NCI-H2227 (cell line): Measurements from ENCODE around the gene MALRD1.

Experiments used
- DNase-seq: peaks from one replicate; lab custom pipeline; 2025; ENCODE audit not compliant: unreplicated experiment; lab: John Stamatoyannopoulos, UW

The MALRD1 gene

DNA sequence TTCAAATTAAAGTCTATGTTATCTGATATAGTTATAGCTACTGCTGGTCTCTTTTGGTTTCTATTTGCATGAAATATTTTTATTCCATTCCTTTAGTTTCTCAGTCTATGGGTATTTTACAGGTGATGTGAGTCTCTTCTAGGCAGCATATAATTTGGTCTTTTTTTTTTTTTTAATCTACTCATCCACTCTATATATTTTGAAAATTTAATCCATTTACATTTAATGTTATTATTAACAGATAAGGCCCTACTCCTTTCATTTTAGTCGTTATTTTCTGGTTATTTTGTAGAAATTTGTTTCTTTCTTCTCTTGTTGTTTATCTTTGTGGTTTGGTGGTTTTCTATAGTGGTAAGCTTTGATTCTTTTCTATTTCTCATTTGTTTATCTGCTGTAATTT, 58.8 kb downstream of the MALRD1 start:
- DNase-seq = no peak

DNA sequence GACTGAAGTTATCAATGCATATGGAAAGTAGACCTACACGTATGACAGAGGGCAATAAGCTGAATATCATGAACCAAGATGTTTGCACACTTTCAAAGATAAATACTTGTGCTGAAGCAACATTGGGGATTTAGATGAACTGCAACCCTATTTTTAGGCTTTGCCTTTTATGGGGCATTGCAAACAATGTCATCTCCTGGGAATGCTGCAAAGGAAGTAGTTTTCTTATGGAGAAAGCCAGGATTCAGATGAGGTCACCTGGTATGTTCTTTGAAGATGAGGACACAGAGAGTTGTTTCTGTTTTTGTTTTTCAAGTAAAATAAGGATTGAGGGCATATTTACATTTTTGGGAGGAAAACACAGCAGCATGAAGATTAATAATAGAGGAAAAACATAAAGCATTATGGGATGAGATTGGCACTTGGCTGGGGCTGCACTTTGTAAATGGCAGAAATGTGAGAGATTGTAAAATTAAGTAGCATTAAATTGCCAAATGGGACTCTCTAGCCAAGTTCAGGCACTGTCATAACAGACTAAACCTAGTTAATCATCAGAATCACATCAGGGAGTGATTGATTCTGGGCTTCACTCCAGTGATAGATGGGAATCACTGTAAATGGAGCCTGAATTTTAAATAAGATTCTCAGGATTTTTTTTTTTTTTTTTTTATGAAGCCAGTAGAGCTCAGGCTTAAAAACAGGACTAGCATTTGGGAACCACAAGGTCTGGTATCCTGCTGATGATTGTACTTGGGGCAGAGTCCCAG, 63.1 kb downstream of the MALRD1 start:
- no peak for DNase-seq

GRCh38 chr10:19117438-19117837, 68.8 kb downstream of the MALRD1 start:
- no peak for DNase-seq

GRCh38 chr10:19119191-19119590, 70.6 kb downstream of the MALRD1 start:
- no peak for DNase-seq

DNA sequence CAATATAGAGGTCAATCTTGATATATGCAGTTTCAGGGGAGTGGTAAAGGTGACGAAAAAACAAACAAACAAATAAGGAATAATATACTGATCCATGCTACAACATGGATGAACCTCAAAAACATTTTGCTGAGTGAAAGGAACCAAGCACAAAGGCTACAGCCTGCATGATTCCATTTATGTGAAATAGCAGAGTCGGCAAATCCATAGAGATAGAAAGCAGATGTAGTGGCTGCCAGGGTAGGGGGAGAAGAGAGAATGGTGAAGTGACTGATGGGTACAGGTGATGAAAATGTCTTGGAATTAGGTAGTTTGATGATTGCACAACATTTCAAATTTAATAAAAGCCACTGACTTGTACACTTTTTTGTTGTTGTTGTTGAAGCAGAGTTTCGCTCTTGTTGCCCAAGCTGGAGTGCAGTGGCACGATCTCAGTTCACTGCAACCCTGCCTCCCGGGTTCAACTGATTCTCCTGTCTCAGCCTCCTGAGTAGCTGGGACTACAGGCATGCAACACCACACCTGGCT, 71.8 kb downstream of the MALRD1 start:
- no peak for DNase-seq

DNA sequence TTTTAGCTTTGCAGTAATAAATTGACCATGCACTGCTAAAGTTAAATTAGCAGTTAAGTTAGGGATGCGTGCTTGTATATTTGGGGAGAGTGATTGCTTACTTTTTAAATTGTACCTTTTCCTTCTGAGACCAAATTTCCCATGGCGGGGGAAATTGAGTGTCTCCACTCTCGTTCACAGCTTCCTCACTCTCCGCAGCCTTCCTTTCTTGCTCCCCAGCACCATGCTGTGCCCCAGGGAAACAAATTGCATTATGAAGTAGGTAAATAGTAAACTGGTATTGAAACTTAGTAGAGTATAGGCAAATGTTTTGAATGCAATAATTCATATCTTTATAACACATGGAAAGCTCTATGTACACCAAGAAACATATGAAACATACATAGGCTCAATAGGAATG, 85.4 kb downstream of the MALRD1 start:
- no peak for DNase-seq

- no peak for DNase-seq
These were observed 94.4 kb downstream of the MALRD1 start for GRCh38 chr10:19142967-19143366.

DNA sequence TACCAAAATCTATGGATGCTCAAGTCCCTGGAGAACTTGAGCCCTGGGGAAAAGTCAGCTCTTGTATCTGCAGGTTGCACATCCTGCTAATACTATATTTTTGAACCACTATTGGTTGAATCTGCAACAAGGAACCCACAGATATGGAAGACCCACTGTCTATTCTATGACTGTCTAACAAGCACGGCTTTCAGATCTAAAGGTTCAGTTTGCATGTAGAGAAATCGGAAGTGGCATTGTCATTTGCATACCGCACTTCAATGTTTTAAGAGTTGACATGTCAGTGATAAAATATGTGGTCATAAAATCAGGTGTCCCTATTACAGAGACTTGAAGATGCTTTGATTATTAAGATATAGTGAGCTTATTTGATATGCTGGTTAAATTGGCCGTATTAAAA, 95.6 kb downstream of the MALRD1 start:
- DNase-seq = no peak

- no peak for DNase-seq
These were observed 105.8 kb downstream of the MALRD1 start for GRCh38 chr10:19154375-19154774.

DNA sequence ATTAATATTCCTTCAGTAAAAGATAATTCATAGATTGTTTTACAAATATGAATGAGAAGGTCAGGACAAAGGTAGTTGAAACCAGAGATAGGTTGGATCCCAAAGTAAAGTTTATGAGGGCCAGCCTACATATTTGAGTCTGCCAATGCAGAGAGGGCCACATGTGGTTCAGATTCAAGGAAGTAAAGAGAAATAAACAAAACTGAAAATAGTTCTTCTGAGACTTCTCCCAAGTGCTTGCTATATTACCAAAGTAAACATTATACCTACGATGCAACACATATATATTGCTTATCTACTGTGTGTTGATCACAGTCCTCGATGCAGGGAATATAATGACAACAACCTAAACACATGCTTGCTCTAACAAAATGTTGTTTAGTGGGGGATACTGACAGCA, 109.8 kb downstream of the MALRD1 start:
- DNase-seq = no peak

GRCh38 chr10:19158870-19159269, 110.3 kb downstream of the MALRD1 start:
- no peak for DNase-seq

GRCh38 chr10:19164461-19164860, 115.9 kb downstream of the MALRD1 start:
- DNase-seq = no peak

- DNase-seq = no peak
These were observed 120.0 kb downstream of the MALRD1 start for GRCh38 chr10:19168584-19168983.

DNA sequence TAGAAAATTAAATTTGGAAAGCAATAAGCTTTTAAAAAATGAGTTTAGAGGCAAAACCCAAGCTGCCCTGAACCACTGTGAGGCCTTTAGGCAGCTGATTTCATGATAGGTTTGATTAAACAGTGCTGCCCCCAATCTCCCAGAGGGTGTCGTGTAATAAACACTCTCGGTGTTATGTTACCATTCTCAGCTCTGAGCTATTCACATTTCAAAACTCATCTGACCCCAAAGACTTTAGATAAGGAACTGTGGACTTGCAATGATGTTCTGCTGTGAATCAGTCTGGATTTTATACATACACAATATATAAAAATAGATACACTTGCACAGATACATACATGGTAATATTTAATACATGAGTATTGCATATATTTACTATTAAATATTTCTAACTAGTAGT, 120.4 kb downstream of the MALRD1 start:
- no peak for DNase-seq

GRCh38 chr10:19169684-19170083, 121.1 kb downstream of the MALRD1 start:
- no peak for DNase-seq

- no peak for DNase-seq
These were observed 130.1 kb downstream of the MALRD1 start for GRCh38 chr10:19178675-19179074.

- no peak for DNase-seq
These were observed 136.3 kb downstream of the MALRD1 start for GRCh38 chr10:19184891-19185290.

GRCh38 chr10:19194866-19195265, 146.3 kb downstream of the MALRD1 start:
- DNase-seq = no peak

GRCh38 chr10:19195698-19196097, 147.1 kb downstream of the MALRD1 start:
- DNase-seq = no peak

DNA sequence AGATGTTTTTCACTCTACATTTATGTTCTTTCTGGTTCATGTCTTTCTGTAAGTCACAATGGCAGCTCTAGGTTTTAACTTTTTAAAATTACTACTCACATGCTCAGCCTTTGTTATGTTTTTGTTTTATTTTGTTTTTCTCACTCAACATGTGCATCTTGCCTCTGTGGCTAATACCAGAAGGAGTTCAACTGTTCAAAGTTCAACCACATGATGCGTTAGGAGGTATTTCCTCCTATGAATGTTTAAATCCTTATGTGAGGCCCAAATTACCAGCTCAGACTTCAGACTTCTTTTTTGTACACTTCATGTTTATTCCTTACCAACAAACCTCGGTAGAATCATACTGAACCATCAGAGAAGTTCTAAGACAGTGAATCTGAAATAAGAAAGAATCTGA, 151.6 kb downstream of the MALRD1 start:
- DNase-seq = no peak

- no peak for DNase-seq
These were observed 155.8 kb downstream of the MALRD1 start for GRCh38 chr10:19204246-19204917.

DNA sequence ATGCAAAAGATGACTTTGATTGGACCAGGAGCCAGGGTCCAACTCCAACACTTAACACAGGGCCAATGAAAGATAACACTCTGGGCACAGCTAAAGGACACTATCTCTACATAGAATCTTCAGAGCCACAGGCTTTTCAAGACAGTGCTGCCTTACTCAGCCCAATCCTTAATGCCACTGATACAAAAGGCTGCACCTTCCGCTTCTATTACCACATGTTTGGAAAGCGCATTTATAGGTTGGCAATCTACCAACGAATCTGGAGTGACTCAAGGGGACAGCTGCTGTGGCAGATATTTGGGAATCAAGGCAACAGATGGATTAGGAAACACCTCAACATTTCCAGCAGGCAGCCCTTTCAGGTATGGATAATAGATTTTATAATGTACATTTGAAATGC, 160.7 kb downstream of the MALRD1 start:
- DNase-seq = no peak
